ENCODE data around the gene KLRK1.
"Not testable (repeated sequence)": the region's sequence is repeated elsewhere in the genome, so short reads cannot be mapped to it uniquely, and the experiment has no call there.

Gene KLRK1

GRCh38 chr12:10387498-10387897, 2.3 kb downstream of the KLRK1 start:
- DNase-seq, result not testable (repeated sequence)

GRCh38 chr12:10386857-10387256, 3.0 kb downstream of the KLRK1 start:
- no peak for DNase-seq

GRCh38 chr12:10385166-10385613, 4.7 kb downstream of the KLRK1 start:
- no peak for DNase-seq

- no peak for DNase-seq
Measured at GRCh38 chr12:10384191-10384590, 5.7 kb downstream of the KLRK1 start.

GRCh38 chr12:10381928-10382628, 7.8 kb downstream of the KLRK1 start:
- DNase-seq, result no peak

GRCh38 chr12:10378737-10379136, 11.1 kb downstream of the KLRK1 start:
- peak; percentile 10 for DNase-seq

- DNase-seq, result no peak
Measured at GRCh38 chr12:10374624-10375018, 15.2 kb downstream of the KLRK1 start.

GRCh38 chr12:10372559-10372958, 17.3 kb downstream of the KLRK1 start:
- no peak for DNase-seq

GRCh38 chr12:10371893-10372535, 17.8 kb downstream of the KLRK1 start:
- DNase-seq, result not testable (repeated sequence)

- DNase-seq, result no peak
Measured at GRCh38 chr12:10369557-10370415, 20.1 kb downstream of the KLRK1 start.

- no peak for DNase-seq
Measured at GRCh38 chr12:10368206-10369171, 21.4 kb downstream of the KLRK1 start.

- not testable (repeated sequence) for DNase-seq
Measured at GRCh38 chr12:10367714-10368113, 22.1 kb downstream of the KLRK1 start.

- no peak for DNase-seq
Measured at GRCh38 chr12:10366875-10367274, 23.0 kb downstream of the KLRK1 start.

GRCh38 chr12:10365696-10366405, 24.0 kb downstream of the KLRK1 start:
- no peak for DNase-seq

GRCh38 chr12:10364815-10365622, 24.8 kb downstream of the KLRK1 start:
- DNase-seq, result peak; percentile 16

GRCh38 chr12:10363914-10364814, 25.7 kb downstream of the KLRK1 start:
- no peak for DNase-seq

GRCh38 chr12:10363658-10363913, 26.3 kb downstream of the KLRK1 start:
- no peak for DNase-seq

- DNase-seq, result no peak
Measured at GRCh38 chr12:10362828-10363657, 26.8 kb downstream of the KLRK1 start.

GRCh38 chr12:10362325-10362724, 27.5 kb downstream of the KLRK1 start:
- no peak for DNase-seq
